Adipose tissue (tissue), 3 donors: Measurements from ENCODE around the gene AFM. TPM values are rescaled to one million over a fixed set of nuclear protein-coding genes. Genes with fewer than 3 reads are reported as not detected.

Experiments
- H3K27ac ChIP-seq: one replicate; pipeline ENCODE4 v1.5.1; 2013; ENCODE audit warnings: low read depth, low read length
- WGBS, 3 donors: extraction: QIAGEN DNeasy Blood & Tissue Kit; methylation state at CpG; one replicate each; pipeline ENCODE4 v1.1.7; 2013; 5-methylcytosine and 5-hydroxymethylcytosine counted together
- polyA plus RNA-seq, 3 donors: library from polyadenylated mRNA; stranded (reverse); fragments of 200-250 nt; gene quantifications; one replicate each; pipeline ENCODE4 v1.2.3, GENCODE V29; 2013
- donor health status: healthy with polysubstance abuse.
- donor health status: Bipolar disorder and iron deficiency.
- donor health status: healthy.

AFM gene
- not detected for polyA plus RNA-seq

GRCh38 chr4:73481358-73481757 is at the start of gene AFM:
AFM (plus strand) TSS chr4:73481745; CDS start chr4:73481776, 31 bp downstream.
- H3K27ac ChIP-seq, result no peak within 1 kb of the TSS
- 24 to 46% (median 43%) methylated on average over 2 of the region's 2 CpGs for WGBS, 3 donors

GRCh38 chr4:73431813-73432168 is 49.8 kb upstream of the AFM start:
- H3K27ac ChIP-seq, result no peak overlapping the region
- WGBS, 3 donors, result 29 to 74% (median 69%) methylated on average over 1 of the region's 1 CpG

GRCh38 chr4:73432169-73433000 is 49.2 kb upstream of the AFM start:
- H3K27ac ChIP-seq, result no peak overlapping the region
- WGBS, 3 donors, result 38 to 82% (median 70%) methylated on average over 5 of the region's 5 CpGs

GRCh38 chr4:73433140-73433539 is 48.4 kb upstream of the AFM start:
- no peak overlapping the region for H3K27ac ChIP-seq
- WGBS, 3 donors, result 45 to 70% (median 67%) methylated on average over 2 of the region's 2 CpGs

GRCh38 chr4:73434311-73434710 is 47.2 kb upstream of the AFM start:
- H3K27ac ChIP-seq, result no peak overlapping the region
- WGBS, 3 donors, result 48 to 62% (median 48%) methylated on average over 3 of the region's 3 CpGs

GRCh38 chr4:73435984-73436383 is 45.6 kb upstream of the AFM start, which contains the start of gene AFP:
AFP (plus strand) TSS chr4:73436221; CDS start chr4:73436263, 42 bp downstream.
- WGBS, 3 donors, result 78 to 85% (median 85%) methylated on average over 1 of the region's 1 CpG
- H3K27ac ChIP-seq, result no peak within 1 kb of the TSS

- 73 to 80% (median 76%) methylated on average over 3 of the region's 3 CpGs for WGBS, 3 donors
Observed at GRCh38 chr4:73436674-73437557, 44.6 kb upstream of the AFM start.

GRCh38 chr4:73437558-73437956 is 44.0 kb upstream of the AFM start:
- no peak overlapping the region for H3K27ac ChIP-seq

More at GRCh38 chr4:73436674-73437557, 44.6 kb upstream of the AFM start:
- no peak overlapping the region for H3K27ac ChIP-seq

GRCh38 chr4:73438048-73438447 is 43.5 kb upstream of the AFM start:
- H3K27ac ChIP-seq, result no peak overlapping the region

GRCh38 chr4:73438582-73439215 is 42.8 kb upstream of the AFM start:
- H3K27ac ChIP-seq, result no peak overlapping the region
- WGBS, 3 donors, result 75 to 91% (median 78%) methylated on average over 2 of the region's 2 CpGs

More at GRCh38 chr4:73438048-73438447, 43.5 kb upstream of the AFM start:
- 74 to 91% (median 76%) methylated on average over 1 of the region's 1 CpG for WGBS, 3 donors

GRCh38 chr4:73439445-73439844 is 42.1 kb upstream of the AFM start:
- H3K27ac ChIP-seq, result no peak overlapping the region
- 90 to 94% (median 93%) methylated on average over 2 of the region's 2 CpGs for WGBS, 3 donors

- 82 to 88% (median 86%) methylated on average over 3 of the region's 3 CpGs for WGBS, 3 donors
- H3K27ac ChIP-seq, result no peak overlapping the region
Observed at GRCh38 chr4:73439991-73440390, 41.6 kb upstream of the AFM start.

GRCh38 chr4:73440653-73441052 is 40.9 kb upstream of the AFM start:
- H3K27ac ChIP-seq, result no peak overlapping the region
- WGBS, 3 donors, result 90 to 95% (median 94%) methylated on average over 3 of the region's 3 CpGs

GRCh38 chr4:73442275-73442674 is 39.3 kb upstream of the AFM start:
- WGBS, 3 donors, result 42 to 80% (median 78%) methylated on average over 5 of the region's 5 CpGs
- no peak overlapping the region for H3K27ac ChIP-seq

- no peak overlapping the region for H3K27ac ChIP-seq
- WGBS, 3 donors, result 70 to 92% (median 71%) methylated on average over 3 of the region's 3 CpGs
Observed at GRCh38 chr4:73443224-73443623, 38.3 kb upstream of the AFM start.

GRCh38 chr4:73445383-73446335 is 35.9 kb upstream of the AFM start:
- H3K27ac ChIP-seq, result no peak overlapping the region
- 82 to 84% (median 83%) methylated on average over 7 of the region's 7 CpGs for WGBS, 3 donors

GRCh38 chr4:73446336-73446938 is 35.1 kb upstream of the AFM start:
- H3K27ac ChIP-seq, result no peak overlapping the region
- WGBS, 3 donors, result 12 to 22% (median 15%) methylated on average over 4 of the region's 4 CpGs
